ENCODE data around the gene ST8SIA2.

ST8SIA2 gene

GRCh38 chr15:92492551-92493115 lies 99.0 kb downstream of the ST8SIA2 start:
- no peak overlapping the region for H3K27ac ChIP-seq
- no peak for TF ChIP-seq CTCF (IDR thresholded peaks at IDR 0.05)
- no peak for TF ChIP-seq ZFX (IDR thresholded peaks at IDR 0.05; ENCODE audit: borderline replicate concordance)

GRCh38 chr15:92494806-92495336 lies 101.2 kb downstream of the ST8SIA2 start:
- TF ChIP-seq CTCF (IDR thresholded peaks at IDR 0.05) (no peak), ZFX (IDR thresholded peaks at IDR 0.05; ENCODE audit: borderline replicate concordance) (no peak)
- no peak overlapping the region for H3K27ac ChIP-seq

GRCh38 chr15:92495446-92495845 lies 101.8 kb downstream of the ST8SIA2 start:
- no peak overlapping the region for H3K27ac ChIP-seq
- TF ChIP-seq CTCF (IDR thresholded peaks at IDR 0.05) (no peak), ZFX (IDR thresholded peaks at IDR 0.05; ENCODE audit: borderline replicate concordance) (no peak)

GRCh38 chr15:92499731-92500530 lies 106.2 kb downstream of the ST8SIA2 start:
- TF ChIP-seq ZFX (IDR thresholded peaks at IDR 0.05; ENCODE audit: borderline replicate concordance) (no peak), CTCF (IDR thresholded peaks at IDR 0.05) (no peak)
- H3K27ac ChIP-seq, result no peak overlapping the region

GRCh38 chr15:92502336-92502735 lies 108.7 kb downstream of the ST8SIA2 start:
- no peak overlapping the region for H3K27ac ChIP-seq
- TF ChIP-seq CTCF (IDR thresholded peaks at IDR 0.05) (no peak), ZFX (IDR thresholded peaks at IDR 0.05; ENCODE audit: borderline replicate concordance) (no peak)

- TF ChIP-seq CTCF (IDR thresholded peaks at IDR 0.05) (no peak), ZFX (IDR thresholded peaks at IDR 0.05; ENCODE audit: borderline replicate concordance) (no peak)
- H3K27ac ChIP-seq, result no peak overlapping the region
Observed at GRCh38 chr15:92502930-92503857, 109.5 kb downstream of the ST8SIA2 start.
